BJ (cell line): ENCODE results near the gene ERCC6. TPM values are rescaled to one million over a fixed set of nuclear protein-coding genes. Genes with fewer than 3 reads are reported as not detected.

ENCODE experiments used
- CTCF ChIA-PET: fragments of 350-600 bp; formaldehyde crosslinking; extraction: SDS; loops from one replicate; lab custom pipeline; 2021; ENCODE audit warnings: antibody characterized with exemption, inconsistent platforms; lab: Yijun Ruan, JAX
- POLR2A ChIA-PET: fragments of 300-600 bp; sonication (Branson Sonifier 250); formaldehyde crosslinking; extraction: SDS; loops from one replicate; lab custom pipeline; 2021; ENCODE audit warnings: antibody characterized with exemption; lab: Charles Lee
- DNase-seq: peaks from one replicate; pipeline ENCODE4 v3.0.0-alpha.2; 2011; ENCODE audit warnings: low read depth
- H3K27me3 ChIP-seq: 2 replicates; pipeline ENCODE4 v1.6.0; 2011; ENCODE audit warnings: low read length; ENCODE audit not compliant: control insufficient read depth, insufficient read depth
- H3K36me3 ChIP-seq: 2 replicates; pipeline ENCODE4 v1.5.1; 2011; ENCODE audit warnings: low read length; ENCODE audit not compliant: control insufficient read depth, insufficient read depth
- H3K4me3 ChIP-seq: 2 replicates; pipeline ENCODE4 v1.5.1; 2011; ENCODE audit warnings: low read depth, mild to moderate bottlenecking, control low read depth, low read length
- polyA plus RNA-seq: library from polyadenylated mRNA; depleted of rRNA; stranded (reverse); fragments of >200 nt; gene quantifications from 2 replicates; pipeline ENCODE4 v1.2.3, GENCODE V29; 2011
- TF ChIP-seq, protein P1 (sequence below): IDR thresholded peaks from 2 replicates; pipeline ENCODE4 v1.5.1; 2011; ENCODE audit warnings: low read depth, mild to moderate bottlenecking, control low read depth, inconsistent platforms, low read length, moderate library complexity; ENCODE audit not compliant: insufficient read depth

The ERCC6 gene
- polyA plus RNA-seq, 1 experiment, result 26.1 TPM

DNA sequence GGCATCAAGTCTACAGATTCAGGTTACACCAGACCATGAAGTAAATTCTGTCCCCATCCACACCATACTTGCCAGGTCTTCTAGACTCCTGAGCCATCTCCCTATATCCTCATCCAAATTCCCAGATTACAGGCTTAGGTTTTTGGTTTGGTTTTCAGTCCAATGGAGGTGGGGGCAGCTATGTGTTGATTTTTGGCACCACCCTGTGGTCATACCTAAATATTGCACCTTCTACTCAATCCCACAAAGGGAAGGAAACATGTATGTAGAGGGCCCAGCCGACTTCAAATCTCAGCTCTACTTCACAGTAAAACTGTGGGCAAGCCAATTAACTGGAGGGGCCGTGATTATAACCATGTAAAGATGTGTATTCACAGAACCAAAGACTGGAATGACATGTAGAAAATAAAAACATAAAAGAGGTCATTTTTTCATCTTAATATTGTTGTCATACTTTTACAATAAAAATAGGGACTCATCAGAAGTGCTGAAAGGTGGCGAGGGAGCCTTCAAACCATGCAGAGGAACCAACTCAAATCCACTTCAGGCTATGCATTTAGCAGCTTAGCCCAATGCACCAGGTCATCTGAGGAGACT is 19.8 kb downstream of the ERCC6 start:
- TF ChIP-seq, protein P1, sequence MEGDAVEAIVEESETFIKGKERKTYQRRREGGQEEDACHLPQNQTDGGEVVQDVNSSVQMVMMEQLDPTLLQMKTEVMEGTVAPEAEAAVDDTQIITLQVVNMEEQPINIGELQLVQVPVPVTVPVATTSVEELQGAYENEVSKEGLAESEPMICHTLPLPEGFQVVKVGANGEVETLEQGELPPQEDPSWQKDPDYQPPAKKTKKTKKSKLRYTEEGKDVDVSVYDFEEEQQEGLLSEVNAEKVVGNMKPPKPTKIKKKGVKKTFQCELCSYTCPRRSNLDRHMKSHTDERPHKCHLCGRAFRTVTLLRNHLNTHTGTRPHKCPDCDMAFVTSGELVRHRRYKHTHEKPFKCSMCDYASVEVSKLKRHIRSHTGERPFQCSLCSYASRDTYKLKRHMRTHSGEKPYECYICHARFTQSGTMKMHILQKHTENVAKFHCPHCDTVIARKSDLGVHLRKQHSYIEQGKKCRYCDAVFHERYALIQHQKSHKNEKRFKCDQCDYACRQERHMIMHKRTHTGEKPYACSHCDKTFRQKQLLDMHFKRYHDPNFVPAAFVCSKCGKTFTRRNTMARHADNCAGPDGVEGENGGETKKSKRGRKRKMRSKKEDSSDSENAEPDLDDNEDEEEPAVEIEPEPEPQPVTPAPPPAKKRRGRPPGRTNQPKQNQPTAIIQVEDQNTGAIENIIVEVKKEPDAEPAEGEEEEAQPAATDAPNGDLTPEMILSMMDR, result peak; percentile 68
- DNase-seq, result no peak
- Histone ChIP-seq H3K4me3 (no peak overlapping the region), H3K27me3 (no peaks in the 10 kb centered on the region), H3K36me3 (peaks cover 4% of the 10 kb centered on the region)
- CTCF ChIA-PET, result interaction anchor here (0.6 to 5.0 kb wide), 18 partner anchors 8 to 862 kb away, joined by 3 to 43 read pairs (median 4); no protein-coding TSS in a partner anchor
- POLR2A ChIA-PET, result no interaction called here

DNA sequence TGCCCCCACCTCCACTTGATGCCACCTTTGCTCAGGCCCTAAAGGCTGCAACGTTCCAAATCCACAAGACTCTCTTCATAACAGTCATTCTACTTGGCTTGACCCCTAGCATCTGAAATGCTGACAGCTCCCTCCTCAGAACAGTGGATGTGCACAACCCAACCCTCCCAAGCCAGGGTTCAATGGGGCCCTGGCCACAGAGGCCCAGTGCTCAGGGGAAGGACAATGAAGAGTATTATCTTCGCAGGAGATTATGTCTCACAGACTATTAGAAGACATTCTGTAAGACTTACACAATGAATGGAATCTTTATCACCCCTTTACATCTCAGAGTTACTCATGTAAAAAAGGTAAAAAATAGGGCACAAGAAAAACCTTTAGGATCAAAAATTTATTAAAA is 20.4 kb downstream of the ERCC6 start:
- TF ChIP-seq, protein P1, result no peak
- no peak for DNase-seq
- ChIA-PET POLR2A (no interaction called here), CTCF (interaction anchor here (0.8 to 5.0 kb wide), 10 partner anchors 9 to 860 kb away, joined by 3 to 43 read pairs (median 4); no protein-coding TSS in a partner anchor)
- Histone ChIP-seq H3K27me3 (no peaks in the 10 kb centered on the region), H3K4me3 (no peak overlapping the region), H3K36me3 (peaks cover 2% of the 10 kb centered on the region; the same call in 1 of the 2 replicates)

- no peak for DNase-seq
- TF ChIP-seq, protein P1, result no peak
- CTCF ChIA-PET, result interaction anchor here (8.6 kb wide), 1 partner anchor 108 kb away, joined by 85 read pairs; no protein-coding TSS in a partner anchor
- H3K27me3 ChIP-seq, result no peaks in the 10 kb centered on the region
- peaks cover 3% of the 10 kb centered on the region; the same call in 1 of the 2 replicates for H3K36me3 ChIP-seq
- H3K4me3 ChIP-seq, result no peak overlapping the region
- POLR2A ChIA-PET, result no interaction called here
Measured at GRCh38 chr10:49516216-49516970, 22.5 kb downstream of the ERCC6 start.

- no peak overlapping the region for H3K4me3 ChIP-seq
- ChIA-PET POLR2A (no interaction called here), CTCF (interaction anchor here (0.6 to 8.6 kb wide), 22 partner anchors 7 to 856 kb away, joined by 3 to 85 read pairs (median 4); no protein-coding TSS in a partner anchor)
- peaks cover 2% of the 10 kb centered on the region; the same call in 1 of the 2 replicates for H3K36me3 ChIP-seq
- DNase-seq, result no peak
- TF ChIP-seq, protein P1, result peak; percentile 56
- no peaks in the 10 kb centered on the region for H3K27me3 ChIP-seq
Measured at GRCh38 chr10:49512121-49512809, 26.7 kb downstream of the ERCC6 start.
